ENCODE results near the gene MAST4.

The MAST4 gene

DNA sequence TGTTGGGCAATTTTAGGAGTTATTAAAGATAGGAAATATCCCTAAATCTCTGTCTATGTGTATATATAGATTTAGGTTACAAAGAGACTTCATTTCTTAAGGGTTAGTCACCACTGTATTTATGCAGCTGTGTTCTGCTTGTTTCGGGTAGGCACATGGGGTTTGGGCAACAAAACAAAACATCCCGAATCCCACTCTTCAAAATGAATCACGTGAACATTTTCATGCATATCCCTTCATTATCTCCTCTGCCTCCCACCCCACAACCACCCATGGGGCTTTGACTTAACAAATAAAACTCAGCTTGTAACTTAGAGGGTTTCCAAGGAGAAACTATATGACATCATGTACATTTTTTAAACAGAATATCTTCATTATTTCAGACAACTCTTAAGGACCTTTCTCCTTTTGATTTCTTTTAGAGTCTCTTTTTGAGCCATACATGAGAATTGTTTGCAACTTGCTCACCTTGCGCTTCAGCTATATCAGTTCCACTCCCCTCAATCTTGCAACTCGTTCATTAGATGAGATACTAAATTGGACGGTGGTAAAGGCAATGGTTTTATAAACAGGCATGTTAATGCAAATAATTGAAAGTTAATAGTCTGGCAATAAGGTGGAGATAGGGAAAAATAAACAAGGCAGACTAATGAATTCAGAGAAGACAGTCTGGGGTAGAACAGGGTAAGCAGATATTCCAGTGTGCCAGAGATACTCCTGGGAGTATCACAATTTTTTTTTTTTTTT, 463.7 kb downstream of the MAST4 start:
- Histone ChIP-seq H3K4me3 (replicated peaks; ENCODE audit: insufficient read depth, low read length) (no peak overlapping the region), H3K27me3 (ENCODE audit: insufficient read depth, poor library complexity, severe bottlenecking) (no peaks in the 10 kb centered on the region), H3K27ac (replicated peaks) (no peak overlapping the region)
- no peak for DNase-seq (ENCODE audit: low read depth in 1 of 2, low spot score in 1 of 2)
- no peak for TF ChIP-seq POLR2AphosphoS5 (IDR thresholded peaks at IDR 0.05; ENCODE audit: low read depth)
- no peak for TF ChIP-seq SPI1 (IDR thresholded peaks at IDR 0.05; ENCODE audit: borderline replicate concordance, low read depth)
- TF ChIP-seq, protein P1, sequence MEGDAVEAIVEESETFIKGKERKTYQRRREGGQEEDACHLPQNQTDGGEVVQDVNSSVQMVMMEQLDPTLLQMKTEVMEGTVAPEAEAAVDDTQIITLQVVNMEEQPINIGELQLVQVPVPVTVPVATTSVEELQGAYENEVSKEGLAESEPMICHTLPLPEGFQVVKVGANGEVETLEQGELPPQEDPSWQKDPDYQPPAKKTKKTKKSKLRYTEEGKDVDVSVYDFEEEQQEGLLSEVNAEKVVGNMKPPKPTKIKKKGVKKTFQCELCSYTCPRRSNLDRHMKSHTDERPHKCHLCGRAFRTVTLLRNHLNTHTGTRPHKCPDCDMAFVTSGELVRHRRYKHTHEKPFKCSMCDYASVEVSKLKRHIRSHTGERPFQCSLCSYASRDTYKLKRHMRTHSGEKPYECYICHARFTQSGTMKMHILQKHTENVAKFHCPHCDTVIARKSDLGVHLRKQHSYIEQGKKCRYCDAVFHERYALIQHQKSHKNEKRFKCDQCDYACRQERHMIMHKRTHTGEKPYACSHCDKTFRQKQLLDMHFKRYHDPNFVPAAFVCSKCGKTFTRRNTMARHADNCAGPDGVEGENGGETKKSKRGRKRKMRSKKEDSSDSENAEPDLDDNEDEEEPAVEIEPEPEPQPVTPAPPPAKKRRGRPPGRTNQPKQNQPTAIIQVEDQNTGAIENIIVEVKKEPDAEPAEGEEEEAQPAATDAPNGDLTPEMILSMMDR (IDR thresholded peaks at IDR 0.05; ENCODE audit: insufficient read depth, low read length): no peak
- TF ChIP-seq, protein P2, sequence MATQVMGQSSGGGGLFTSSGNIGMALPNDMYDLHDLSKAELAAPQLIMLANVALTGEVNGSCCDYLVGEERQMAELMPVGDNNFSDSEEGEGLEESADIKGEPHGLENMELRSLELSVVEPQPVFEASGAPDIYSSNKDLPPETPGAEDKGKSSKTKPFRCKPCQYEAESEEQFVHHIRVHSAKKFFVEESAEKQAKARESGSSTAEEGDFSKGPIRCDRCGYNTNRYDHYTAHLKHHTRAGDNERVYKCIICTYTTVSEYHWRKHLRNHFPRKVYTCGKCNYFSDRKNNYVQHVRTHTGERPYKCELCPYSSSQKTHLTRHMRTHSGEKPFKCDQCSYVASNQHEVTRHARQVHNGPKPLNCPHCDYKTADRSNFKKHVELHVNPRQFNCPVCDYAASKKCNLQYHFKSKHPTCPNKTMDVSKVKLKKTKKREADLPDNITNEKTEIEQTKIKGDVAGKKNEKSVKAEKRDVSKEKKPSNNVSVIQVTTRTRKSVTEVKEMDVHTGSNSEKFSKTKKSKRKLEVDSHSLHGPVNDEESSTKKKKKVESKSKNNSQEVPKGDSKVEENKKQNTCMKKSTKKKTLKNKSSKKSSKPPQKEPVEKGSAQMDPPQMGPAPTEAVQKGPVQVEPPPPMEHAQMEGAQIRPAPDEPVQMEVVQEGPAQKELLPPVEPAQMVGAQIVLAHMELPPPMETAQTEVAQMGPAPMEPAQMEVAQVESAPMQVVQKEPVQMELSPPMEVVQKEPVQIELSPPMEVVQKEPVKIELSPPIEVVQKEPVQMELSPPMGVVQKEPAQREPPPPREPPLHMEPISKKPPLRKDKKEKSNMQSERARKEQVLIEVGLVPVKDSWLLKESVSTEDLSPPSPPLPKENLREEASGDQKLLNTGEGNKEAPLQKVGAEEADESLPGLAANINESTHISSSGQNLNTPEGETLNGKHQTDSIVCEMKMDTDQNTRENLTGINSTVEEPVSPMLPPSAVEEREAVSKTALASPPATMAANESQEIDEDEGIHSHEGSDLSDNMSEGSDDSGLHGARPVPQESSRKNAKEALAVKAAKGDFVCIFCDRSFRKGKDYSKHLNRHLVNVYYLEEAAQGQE (IDR thresholded peaks at IDR 0.05; ENCODE audit: insufficient replicate concordance, low read depth): no peak

DNA sequence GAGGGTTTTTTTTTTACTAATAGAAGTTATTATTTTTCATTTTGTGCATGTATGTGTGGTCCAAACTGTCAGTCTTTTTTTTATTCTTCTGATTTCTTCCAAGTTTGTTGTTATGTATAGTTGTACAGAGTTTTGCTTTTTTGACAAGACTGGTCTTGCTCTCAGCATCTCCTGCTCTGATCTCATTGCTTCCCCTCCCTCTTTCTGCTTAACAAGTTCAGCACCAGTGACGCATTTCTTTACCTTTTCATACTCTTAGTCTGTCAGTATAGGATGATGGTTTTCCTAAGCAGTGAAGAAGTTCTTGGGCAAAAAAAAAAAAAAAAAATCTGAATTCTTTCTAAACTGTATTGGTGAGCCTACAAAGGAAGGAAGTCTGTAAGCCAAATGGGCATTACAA, 465.3 kb downstream of the MAST4 start:
- no peak overlapping the region for H3K4me3 ChIP-seq (replicated peaks; ENCODE audit: insufficient read depth, low read length)
- TF ChIP-seq, protein P2 (IDR thresholded peaks at IDR 0.05; ENCODE audit: insufficient replicate concordance, low read depth): no peak
- no peak for TF ChIP-seq GABPA (IDR thresholded peaks at IDR 0.05; ENCODE audit: low read depth)
- no peak for TF ChIP-seq SPI1 (IDR thresholded peaks at IDR 0.05; ENCODE audit: borderline replicate concordance, low read depth)
- TF ChIP-seq, protein P1 (IDR thresholded peaks at IDR 0.05; ENCODE audit: insufficient read depth, low read length): no peak
- no peak for TF ChIP-seq POLR2AphosphoS5 (IDR thresholded peaks at IDR 0.05; ENCODE audit: low read depth)
- H3K27me3 ChIP-seq (ENCODE audit: insufficient read depth, poor library complexity, severe bottlenecking): no peaks in the 10 kb centered on the region
- H3K27ac ChIP-seq (replicated peaks): no peak overlapping the region
- no peak for DNase-seq (ENCODE audit: low read depth in 1 of 2, low spot score in 1 of 2)

DNA sequence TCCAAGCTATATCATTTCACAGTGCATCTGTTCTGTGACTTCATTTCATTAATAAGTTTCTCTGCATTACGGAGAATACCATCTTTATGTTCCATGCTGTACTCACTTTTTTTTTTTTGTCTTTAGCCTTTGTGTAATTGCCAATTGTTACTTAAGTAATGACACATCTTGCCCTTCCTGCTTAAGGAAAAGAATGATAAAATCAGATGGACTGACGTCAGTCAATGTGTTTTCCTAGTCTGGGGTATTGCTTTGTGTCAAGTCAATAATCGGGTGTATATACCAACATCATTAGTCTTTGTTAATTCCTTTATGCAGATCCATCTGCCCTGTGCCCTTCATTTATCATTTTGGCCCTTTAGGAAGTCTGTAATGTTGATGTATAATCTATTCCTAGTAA, 466.9 kb downstream of the MAST4 start:
- Histone ChIP-seq H3K27me3 (ENCODE audit: insufficient read depth, poor library complexity, severe bottlenecking) (no peaks in the 10 kb centered on the region), H3K27ac (replicated peaks) (no peak overlapping the region), H3K4me3 (replicated peaks; ENCODE audit: insufficient read depth, low read length) (no peak overlapping the region)
- TF ChIP-seq POLR2AphosphoS5 (IDR thresholded peaks at IDR 0.05; ENCODE audit: low read depth): no peak
- TF ChIP-seq, protein P2 (IDR thresholded peaks at IDR 0.05; ENCODE audit: insufficient replicate concordance, low read depth): no peak
- TF ChIP-seq, protein P1 (IDR thresholded peaks at IDR 0.05; ENCODE audit: insufficient read depth, low read length): no peak
- DNase-seq (ENCODE audit: low read depth in 1 of 2, low spot score in 1 of 2): no peak
